Caco-2 (cell line): ENCODE data around the gene BOD1L2. TPM values are rescaled to one million over a fixed set of nuclear protein-coding genes. Genes with fewer than 3 reads are reported as not detected.

Experiments used
- BruUV-seq: library from RNA; stranded (reverse); fragments of 400-500 nt; replicated peaks from 2 replicates; lab custom pipeline; 2021; lab: Mats Ljungman, UMichigan
- CTCF ChIA-PET: fragments of 300-600 bp; sonication (Branson Sonifier 250); formaldehyde crosslinking; loops from one replicate; lab custom pipeline; 2022; ENCODE audit warnings: antibody characterized with exemption; lab: Charles Lee
- POLR2A ChIA-PET: fragments of 300-600 bp; sonication (Branson Sonifier 250); formaldehyde crosslinking; loops from one replicate; lab custom pipeline; 2022; ENCODE audit warnings: antibody characterized with exemption; lab: Charles Lee
- DNase-seq, 2 experiments: peaks; one replicate each; pipeline versions ENCODE4 v3.0.0 to v3.0.0-alpha.2; 2020 to 2022
- H3K27me3 ChIP-seq: replicated peaks from 2 replicates; pipeline ENCODE4 v1.6.0; 2011; ENCODE audit warnings: low read length; ENCODE audit not compliant: control insufficient read depth, insufficient read depth
- H3K36me3 ChIP-seq: 2 replicates; pipeline ENCODE4 v1.5.1; 2011; ENCODE audit warnings: low read length; ENCODE audit not compliant: control insufficient read depth, insufficient read depth
- H3K4me1 ChIP-seq: fragments of 250-450 bp; sonication (Bioruptor Pico); 2 replicates; pipeline ENCODE4 v1.5.1; 2020; ENCODE audit warnings: mild to moderate bottlenecking
- H3K4me3 ChIP-seq: 2 replicates; pipeline ENCODE4 v1.5.1; 2011; ENCODE audit warnings: low read depth, mild to moderate bottlenecking, control low read depth, low read length
- H3K9me3 ChIP-seq: fragments of 250-450 bp; sonication (Bioruptor Pico); 2 replicates; pipeline ENCODE4 v1.5.1; 2020; ENCODE audit warnings: mild to moderate bottlenecking, moderate library complexity
- H3K27ac Mint-ChIP-seq: one replicate; pipeline ENCODE4 v1.8.0; 2022; ENCODE audit warnings: mixed read lengths; ENCODE audit not compliant: unreplicated experiment
- H3K27me3 Mint-ChIP-seq: one replicate; pipeline ENCODE4 v1.8.0; 2022; ENCODE audit warnings: mixed read lengths; ENCODE audit not compliant: insufficient read depth, unreplicated experiment
- H3K36me3 Mint-ChIP-seq: one replicate; pipeline ENCODE4 v1.8.0; 2022; ENCODE audit warnings: mild to moderate bottlenecking, mixed read lengths; ENCODE audit not compliant: insufficient read depth, unreplicated experiment
- H3K4me1 Mint-ChIP-seq: one replicate; pipeline ENCODE4 v1.8.0; 2022; ENCODE audit warnings: low read depth, mixed read lengths; ENCODE audit not compliant: unreplicated experiment
- H3K4me3 Mint-ChIP-seq: one replicate; pipeline ENCODE4 v1.8.0; 2022; ENCODE audit warnings: mild to moderate bottlenecking, moderate library complexity, mixed read lengths; ENCODE audit not compliant: unreplicated experiment
- H3K9me3 Mint-ChIP-seq: one replicate; pipeline ENCODE4 v1.8.0; 2022; ENCODE audit warnings: mixed read lengths; ENCODE audit not compliant: unreplicated experiment
- CTCF ChIP-seq, 2 experiments: fragments of 200-600 bp in 1 of 2; IDR thresholded peaks; 1 replicate in 1 of 2; 2 replicates in 1 of 2; pipeline versions ENCODE4 v1.5.1 to v1.8.0; 2011 to 2022; ENCODE audit warnings: antibody characterized with exemption in 1 of 2, control low read depth in 1 of 2, inconsistent platforms in 1 of 2, low read depth in 1 of 2, low read length in 1 of 2, mild to moderate bottlenecking in 1 of 2, moderate library complexity in 1 of 2; ENCODE audit not compliant: insufficient read depth in 1 of 2, severe bottlenecking in 1 of 2, unreplicated experiment in 1 of 2
- intact Hi-C: fragments of 100-400 bp; cut with micrococcal nuclease; formaldehyde crosslinking; loops from one replicate; pipeline ENCODE4 v1.10.0; 2022; ENCODE audit not compliant: unreplicated experiment
- total RNA-seq: library from RNA; stranded (reverse); gene quantifications from 2 replicates; pipeline ENCODE4 v1.2.3, GENCODE V29; 2022

Gene BOD1L2
- total RNA-seq, 1 experiment from 2014 or later: not detected

- Mint-ChIP-seq H3K27ac (no peak overlapping the region), H3K36me3 (no peaks in the 10 kb centered on the region), H3K4me1 (peaks cover 6% of the 10 kb centered on the region), H3K9me3 (no peaks in the 10 kb centered on the region), H3K4me3 (no peak overlapping the region), H3K27me3 (peaks cover 4% of the 10 kb centered on the region)
- Histone ChIP-seq H3K36me3 (no peaks in the 10 kb centered on the region), H3K4me3 (no peak overlapping the region), H3K9me3 (no peaks in the 10 kb centered on the region), H3K27me3 (no peaks in the 10 kb centered on the region), H3K4me1 (no peaks in the 10 kb centered on the region)
- TF ChIP-seq CTCF (IDR thresholded peaks at IDR 0.05; ENCODE audit: insufficient read depth in 1 of 2, low read depth in 1 of 2, low read length in 1 of 2, severe bottlenecking in 1 of 2, unreplicated experiment in 1 of 2): no peak
- ChIA-PET CTCF (no interaction called here), POLR2A (no interaction called here)
- DNase-seq: no peak
- intact Hi-C loops: no loop called here
- no TSS peak for BruUV-seq
These were observed 20.9 kb downstream of the BOD1L2 start for GRCh38 chr18:57167617-57168308.

GRCh38 chr18:57171026-57171425 is 24.1 kb downstream of the BOD1L2 start:
- Mint-ChIP-seq H3K4me3 (no peak overlapping the region), H3K4me1 (peaks cover 6% of the 10 kb centered on the region), H3K27ac (no peak overlapping the region), H3K36me3 (no peaks in the 10 kb centered on the region), H3K27me3 (no peaks in the 10 kb centered on the region), H3K9me3 (no peaks in the 10 kb centered on the region)
- H3K9me3 ChIP-seq: no peaks in the 10 kb centered on the region
- intact Hi-C loops: no loop called here
- DNase-seq: no peak
- H3K27me3 ChIP-seq: no peaks in the 10 kb centered on the region
- CTCF ChIA-PET: no interaction called here
- no TSS peak for BruUV-seq
- H3K4me3 ChIP-seq: no peak overlapping the region
- H3K36me3 ChIP-seq: no peaks in the 10 kb centered on the region
- no peak for TF ChIP-seq CTCF (IDR thresholded peaks at IDR 0.05; ENCODE audit: insufficient read depth in 1 of 2, low read depth in 1 of 2, low read length in 1 of 2, severe bottlenecking in 1 of 2, unreplicated experiment in 1 of 2)
- POLR2A ChIA-PET: no interaction called here
- H3K4me1 ChIP-seq: no peaks in the 10 kb centered on the region

GRCh38 chr18:57175532-57175931 is 28.6 kb downstream of the BOD1L2 start:
- ChIA-PET POLR2A (no interaction called here), CTCF (no interaction called here)
- Histone ChIP-seq H3K9me3 (no peaks in the 10 kb centered on the region), H3K4me3 (no peak overlapping the region), H3K36me3 (no peaks in the 10 kb centered on the region), H3K4me1 (no peaks in the 10 kb centered on the region), H3K27me3 (no peaks in the 10 kb centered on the region)
- Mint-ChIP-seq H3K4me3 (no peak overlapping the region), H3K36me3 (no peaks in the 10 kb centered on the region), H3K9me3 (no peaks in the 10 kb centered on the region), H3K27me3 (no peaks in the 10 kb centered on the region), H3K27ac (no peak overlapping the region), H3K4me1 (peaks cover 6% of the 10 kb centered on the region)
- intact Hi-C loops: no loop called here
- TF ChIP-seq CTCF (IDR thresholded peaks at IDR 0.05; ENCODE audit: insufficient read depth in 1 of 2, low read depth in 1 of 2, low read length in 1 of 2, severe bottlenecking in 1 of 2, unreplicated experiment in 1 of 2): no peak
- BruUV-seq: no TSS peak
- no peak for DNase-seq
